ENCODE measurements around the gene GORAB.

DNA sequence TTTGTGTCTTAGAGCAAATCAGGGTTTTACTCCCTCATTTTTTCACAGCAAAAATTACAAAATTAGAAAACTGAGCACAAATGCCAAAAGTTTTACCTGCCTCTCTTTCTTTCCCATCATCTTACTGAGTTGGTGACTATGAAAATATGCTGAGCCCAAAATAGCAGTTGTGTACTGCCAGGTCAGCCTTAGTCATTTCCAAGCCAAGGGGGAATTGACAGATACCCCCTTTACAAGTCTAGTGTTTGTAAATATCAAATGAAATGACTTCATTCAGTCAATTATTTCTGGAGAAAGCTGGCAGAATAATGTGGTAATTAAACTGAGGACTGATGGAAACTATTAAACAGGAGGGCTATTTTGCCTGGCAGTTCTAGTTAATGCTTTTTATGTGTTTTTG is 11.4 kb upstream of the GORAB start:
- TF ChIP-seq POLR2AphosphoS5 (IDR thresholded peaks at IDR 0.05; ENCODE audit: borderline replicate concordance, low read depth, low read length) = no peak
- TF ChIP-seq EZH2 (IDR thresholded peaks at IDR 0.05) = no peak
- TF ChIP-seq FOXP2 (optimal IDR thresholded peaks at IDR 0.05; ENCODE audit: control extremely low read depth, extremely low read length, insufficient read depth) = no peak
